GM18907 (cell line): ENCODE data around the gene SORD.
"Not testable (repeated sequence)": the region's sequence is repeated elsewhere in the genome, so short reads cannot be mapped to it uniquely, and the experiment has no call there.

Source experiments
- ATAC-seq: cut with Tn5 transposase; IDR thresholded peaks from one replicate; pipeline ENCODE4 v1.9.1; 2021; ENCODE audit warnings: mild to moderate bottlenecking, moderate library complexity; ENCODE audit not compliant: unreplicated experiment

The SORD gene

DNA sequence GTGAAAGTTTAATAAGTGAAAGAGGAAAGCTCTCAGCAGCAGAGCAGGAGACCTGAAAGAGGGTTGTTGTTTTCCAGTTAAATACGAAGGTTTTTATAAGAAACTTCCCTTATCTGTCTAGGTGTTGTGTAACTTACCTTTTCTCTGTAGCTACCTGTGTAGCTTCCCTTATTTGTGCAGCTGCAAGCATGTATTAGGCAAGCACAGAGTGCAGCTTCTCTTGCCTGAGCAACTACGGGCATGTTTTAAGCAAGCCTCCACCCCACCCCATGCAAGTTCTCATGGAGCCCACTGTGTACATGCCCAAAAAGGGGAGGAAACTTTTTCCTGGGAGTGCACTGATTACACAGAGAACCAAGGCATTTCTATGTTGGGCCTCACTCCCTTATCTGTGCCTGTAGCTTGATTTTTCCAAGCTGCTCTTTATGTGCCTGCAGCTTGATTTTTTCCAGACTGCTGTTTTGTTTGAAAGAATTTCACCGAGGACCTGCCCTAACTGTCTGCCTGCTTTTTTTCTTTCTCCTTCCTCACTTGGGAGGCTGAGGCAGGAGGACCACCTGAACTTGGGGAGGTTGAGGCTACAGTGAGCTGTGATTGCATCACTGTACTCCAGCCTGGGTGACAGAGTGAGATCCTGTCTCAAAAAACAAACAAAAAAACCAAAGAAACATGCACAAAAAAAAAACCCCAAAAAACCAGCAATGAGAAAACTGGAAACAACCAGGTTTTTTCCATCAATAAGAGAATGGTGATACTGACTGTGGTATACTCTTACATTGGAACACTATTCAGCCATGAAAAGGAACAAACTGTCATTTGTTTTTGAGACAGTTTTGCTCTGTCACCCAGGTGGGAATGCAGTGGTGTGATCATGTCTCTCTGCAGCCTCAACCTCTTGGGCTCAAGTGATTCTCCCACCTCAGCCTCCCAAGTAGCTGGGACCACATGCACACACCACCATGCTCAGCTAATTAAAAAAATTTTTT, 36.0 kb downstream of the SORD start:
- not testable (repeated sequence) for ATAC-seq

DNA sequence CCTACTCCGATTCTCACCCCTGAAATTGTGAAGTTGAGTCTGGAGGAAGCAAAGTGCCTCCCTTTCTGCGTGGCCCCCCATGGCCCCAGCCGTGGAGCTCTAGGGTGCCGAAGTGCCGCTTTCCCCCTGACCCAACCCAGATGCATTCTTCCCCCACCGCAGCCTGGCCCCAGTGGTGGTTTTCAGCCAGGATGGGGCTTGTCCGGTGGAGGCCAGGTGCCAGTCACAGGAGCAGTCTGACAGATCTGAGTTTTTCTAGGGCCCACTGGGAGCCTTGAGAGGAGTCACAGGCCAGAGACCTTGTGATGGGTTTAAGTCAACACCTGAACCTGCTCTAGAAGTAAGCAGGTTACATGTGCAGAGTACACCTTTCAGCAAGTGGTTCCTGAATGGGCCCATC, 39.3 kb downstream of the SORD start:
- not testable (repeated sequence) for ATAC-seq

DNA sequence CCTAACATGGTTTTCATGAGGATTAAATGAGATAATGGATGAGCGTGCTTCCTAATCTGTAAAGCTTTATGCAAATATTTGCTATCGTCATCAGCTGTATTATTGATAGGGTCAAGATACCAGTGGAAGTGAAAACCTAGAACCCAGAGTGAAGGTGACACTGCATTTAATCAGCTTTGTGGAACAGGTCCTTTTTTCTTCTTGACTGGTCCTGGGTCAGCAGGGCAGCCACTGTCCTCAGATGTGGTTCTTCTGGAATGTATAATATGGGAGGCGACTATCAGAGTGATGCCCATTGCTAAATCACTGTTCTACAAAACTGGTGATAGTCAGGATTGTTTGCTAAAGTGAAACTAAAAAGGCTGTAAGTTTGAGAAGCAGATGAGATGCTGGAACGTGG, 41.4 kb downstream of the SORD start:
- no peak for ATAC-seq

DNA sequence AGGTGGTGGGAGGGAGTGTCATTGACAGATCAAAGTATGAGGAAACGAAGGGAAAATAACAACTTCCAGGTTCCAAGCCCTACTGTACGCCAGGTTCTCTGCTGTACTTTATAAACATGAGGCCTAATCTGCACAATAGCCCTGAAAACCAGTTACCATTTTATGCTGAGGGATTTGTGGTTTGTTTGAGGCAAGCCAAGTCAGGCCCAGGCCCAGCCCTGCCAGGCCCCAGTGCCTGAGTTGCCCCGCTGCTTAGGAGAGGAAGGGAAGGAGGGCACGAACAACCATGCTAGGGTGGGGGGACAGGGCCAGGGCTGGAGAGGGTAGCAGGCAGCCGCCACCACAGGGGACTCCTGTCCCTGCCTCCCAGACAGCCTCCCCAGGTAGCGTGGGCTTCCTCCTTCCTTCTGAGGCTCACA, 47.0 kb downstream of the SORD start:
- not testable (repeated sequence) for ATAC-seq

DNA sequence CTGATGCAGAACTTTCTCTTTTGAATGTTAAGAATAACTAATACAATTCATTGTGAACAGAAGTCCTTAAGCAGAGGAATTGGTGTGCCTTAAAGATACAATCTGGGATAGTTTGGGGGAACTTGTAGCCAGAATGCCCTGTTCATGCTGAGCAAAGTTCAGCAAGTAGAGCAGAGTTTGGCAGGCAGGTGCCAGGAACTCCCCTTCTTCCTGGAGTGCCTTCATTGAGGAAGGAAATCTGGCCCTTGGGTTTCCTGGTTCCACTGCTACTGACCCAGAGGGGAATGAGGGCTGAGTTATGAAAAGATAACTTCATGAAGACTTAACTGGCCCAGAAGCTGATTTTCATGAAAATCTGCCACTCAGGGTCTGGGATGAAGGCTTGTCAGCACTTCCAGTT, 50.6 kb downstream of the SORD start:
- not testable (repeated sequence) for ATAC-seq

DNA sequence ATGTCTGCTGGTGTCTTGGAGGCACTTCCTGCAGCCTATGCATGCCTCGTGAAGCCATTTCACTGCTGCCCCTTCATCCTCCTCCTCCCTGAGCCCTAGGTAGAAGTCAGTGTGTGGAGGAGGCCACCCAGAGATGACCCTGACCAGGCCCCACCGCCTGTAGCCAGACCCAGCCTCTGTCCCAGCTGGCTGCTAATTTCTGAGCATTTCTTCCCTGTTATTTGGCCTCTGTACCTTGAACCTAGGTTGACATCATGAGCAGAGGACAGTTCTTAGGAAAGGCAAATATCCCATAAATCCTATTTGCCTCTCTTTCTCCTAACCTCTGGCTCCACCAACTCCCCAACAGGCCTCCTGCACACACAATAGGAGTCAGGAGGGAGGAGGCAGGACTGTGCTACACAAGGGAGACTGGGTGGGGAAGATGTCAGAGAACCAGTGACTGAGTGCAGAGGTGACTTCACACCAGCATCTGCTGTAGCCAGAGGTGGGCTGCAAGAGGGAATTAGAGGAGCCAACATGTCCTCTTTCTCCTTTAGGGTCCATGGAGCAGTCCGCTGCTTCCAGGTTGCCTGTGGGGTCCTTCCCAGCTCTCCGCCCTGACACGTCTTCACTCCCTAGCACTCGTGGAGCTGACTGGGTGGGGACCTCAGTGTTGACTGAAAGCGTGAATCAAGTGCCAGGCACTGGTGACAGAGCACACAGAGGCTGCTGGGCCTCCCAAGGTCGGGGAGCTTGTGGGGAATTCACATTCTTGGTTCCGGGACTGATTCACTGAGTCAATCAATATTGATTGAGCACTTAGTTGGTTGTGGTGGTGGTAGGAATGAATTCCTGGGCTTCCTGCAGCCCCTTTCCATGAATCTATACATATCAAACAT, 52.7 kb downstream of the SORD start:
- ATAC-seq: not testable (repeated sequence)

DNA sequence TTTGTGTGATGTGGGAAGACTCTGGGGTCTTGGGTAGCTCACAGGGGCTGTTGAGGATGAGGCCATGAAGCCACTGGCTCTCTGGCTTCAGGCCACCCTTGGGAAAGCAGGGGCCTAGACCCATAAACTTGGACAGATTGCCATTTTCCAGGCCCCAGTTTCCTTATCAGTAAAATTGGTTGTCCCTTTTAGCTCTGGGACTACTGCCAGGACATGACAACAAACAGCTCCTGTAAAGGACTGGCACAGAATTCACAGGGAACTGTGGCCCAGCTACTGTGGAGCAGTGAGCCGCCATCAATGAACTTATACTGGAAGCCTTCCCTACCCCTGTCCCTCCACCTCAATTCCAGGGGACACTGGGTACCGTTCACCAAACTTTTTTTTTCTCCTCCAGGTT, 54.4 kb downstream of the SORD start:
- not testable (repeated sequence) for ATAC-seq

DNA sequence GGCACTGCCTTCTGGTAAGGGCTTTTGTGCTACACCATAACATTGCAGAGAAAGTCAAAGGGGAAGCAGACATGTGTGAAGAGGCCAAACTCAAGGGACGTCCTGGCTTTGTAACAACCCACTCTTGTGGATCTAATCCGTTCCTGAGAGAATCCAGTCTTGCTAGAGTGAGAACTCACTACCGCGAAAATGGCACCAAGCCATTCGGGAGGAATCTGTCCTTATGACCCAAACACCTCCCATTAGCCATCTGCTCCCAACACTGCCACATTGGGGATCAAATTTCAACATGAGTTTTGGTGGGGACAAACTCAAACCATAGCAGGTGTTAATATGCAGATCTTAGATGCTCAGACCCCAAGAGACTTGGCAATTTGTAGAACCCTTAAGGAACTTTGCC, 56.2 kb downstream of the SORD start:
- not testable (repeated sequence) for ATAC-seq

DNA sequence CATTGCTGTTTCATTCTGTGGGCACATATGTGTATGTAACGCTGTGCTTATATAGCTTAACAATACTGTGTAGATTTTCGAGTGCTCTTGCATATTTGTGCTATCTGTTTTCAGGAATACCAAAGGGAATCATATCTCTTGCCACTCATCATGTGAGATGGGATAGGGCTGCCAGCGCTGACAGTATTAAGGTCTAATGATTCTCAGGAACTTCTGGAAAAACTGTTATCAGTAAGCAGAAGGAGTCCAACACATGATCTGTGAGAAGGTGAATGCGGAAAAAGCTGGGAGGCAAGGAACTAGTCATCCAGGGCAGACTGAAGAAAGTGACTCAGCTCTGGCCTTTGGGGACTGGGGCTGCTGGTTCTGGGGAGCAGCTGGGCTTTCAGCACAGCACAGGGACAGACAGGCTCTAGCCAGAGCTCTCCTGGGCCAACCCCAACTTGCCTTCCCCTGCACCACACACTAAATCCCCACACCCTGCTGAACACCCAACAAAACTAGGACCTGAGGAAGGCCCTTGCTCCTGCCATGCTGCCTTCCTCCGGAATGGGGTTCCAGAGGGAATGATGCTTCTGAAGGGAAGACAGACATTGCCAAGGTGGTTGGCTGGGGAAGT, 56.7 kb downstream of the SORD start:
- not testable (repeated sequence) for ATAC-seq

DNA sequence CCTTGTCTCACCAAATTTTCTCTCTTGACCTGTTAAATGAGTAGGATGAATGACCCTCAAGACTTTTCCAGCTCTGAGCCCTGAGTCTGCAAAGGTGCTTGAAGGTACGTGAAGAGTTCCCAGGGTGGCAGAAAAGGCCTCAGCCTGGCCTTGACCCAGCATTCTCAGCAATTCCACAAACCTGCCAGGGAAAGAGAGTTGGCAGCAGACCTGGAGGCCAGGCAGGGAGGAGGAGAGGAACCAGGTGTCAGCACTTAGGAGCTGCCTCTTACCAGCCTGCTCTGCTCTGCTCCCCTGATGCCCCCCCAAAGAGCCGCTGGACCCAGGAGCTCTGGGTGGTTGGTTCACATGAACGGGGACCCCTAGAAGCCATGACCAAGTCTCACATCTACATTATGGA, 57.6 kb downstream of the SORD start:
- not testable (repeated sequence) for ATAC-seq

DNA sequence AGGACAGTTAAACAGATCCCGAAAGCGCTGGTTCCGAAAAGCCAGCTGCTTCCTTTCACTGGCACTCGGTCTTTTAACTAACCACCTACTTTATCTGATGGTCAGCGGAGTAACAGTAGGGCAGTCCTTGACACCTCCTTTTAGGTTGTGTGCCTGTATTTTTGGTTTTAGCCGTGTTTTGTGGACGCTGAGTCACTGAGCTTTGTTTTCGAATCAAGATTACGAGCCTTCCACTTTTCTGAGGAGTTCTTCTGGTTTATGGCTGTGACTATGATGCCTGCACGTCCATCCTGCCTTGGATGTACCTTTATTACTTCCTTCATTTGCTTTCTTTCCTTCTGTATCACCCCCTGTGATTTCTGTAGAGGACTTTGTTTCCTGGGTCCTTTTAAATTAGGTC, 59.4 kb downstream of the SORD start:
- not testable (repeated sequence) for ATAC-seq

DNA sequence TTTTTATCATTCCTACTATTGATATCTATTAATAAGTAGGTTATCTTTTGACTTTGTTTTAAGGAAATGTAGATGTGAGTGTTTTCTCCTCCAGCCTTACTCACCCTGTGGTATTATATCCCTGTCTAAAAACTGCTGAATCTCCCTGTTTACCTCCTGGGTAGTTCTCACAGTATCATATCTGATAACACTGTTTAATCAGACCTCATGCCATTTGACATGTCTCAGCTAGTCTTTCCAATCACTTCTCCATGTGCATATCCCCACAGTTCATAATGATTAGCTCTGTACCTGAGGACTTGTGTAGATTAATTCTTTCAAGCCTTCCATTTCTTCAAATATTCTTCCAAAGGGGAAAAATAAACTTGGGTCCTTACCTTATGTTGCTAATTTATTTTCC, 60.2 kb downstream of the SORD start:
- ATAC-seq: no peak

DNA sequence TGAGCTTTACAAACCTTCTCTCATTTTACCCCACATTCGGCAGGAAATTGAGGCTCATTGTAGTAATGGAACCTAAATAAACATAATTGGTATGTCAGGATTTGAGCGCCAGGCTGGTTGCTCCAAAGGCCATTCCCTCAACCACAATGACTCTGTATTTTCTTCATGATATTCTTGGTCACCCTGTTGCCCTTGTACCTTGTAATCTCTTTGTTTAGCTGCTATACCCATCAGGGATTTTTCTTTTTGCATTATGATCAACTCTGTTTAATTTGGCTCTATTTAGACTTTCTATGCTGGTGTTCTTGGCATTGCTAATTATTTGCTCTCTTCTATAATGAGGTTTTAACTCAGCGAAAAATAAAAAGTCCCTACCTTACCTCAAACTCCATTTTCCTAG, 61.2 kb downstream of the SORD start:
- ATAC-seq: no peak

DNA sequence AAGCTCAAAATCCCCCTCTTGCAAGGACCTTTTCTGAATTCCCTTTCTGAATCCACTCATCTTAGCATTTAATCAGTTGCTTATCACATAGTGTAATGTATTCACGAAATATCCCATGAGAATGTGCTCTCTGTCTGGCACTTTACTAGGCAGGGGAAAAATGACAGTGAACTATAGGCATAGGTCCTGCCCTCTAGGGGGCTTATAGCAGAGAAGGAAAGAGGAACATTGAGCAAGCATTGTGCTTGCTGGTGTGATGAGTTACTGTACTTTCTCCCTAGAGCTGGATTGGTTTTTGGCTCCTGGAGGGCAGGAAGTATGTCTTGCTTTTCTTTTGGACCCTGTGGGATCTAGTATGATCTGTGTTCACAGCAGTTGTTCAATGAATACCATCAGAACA, 64.5 kb downstream of the SORD start:
- ATAC-seq: no peak

DNA sequence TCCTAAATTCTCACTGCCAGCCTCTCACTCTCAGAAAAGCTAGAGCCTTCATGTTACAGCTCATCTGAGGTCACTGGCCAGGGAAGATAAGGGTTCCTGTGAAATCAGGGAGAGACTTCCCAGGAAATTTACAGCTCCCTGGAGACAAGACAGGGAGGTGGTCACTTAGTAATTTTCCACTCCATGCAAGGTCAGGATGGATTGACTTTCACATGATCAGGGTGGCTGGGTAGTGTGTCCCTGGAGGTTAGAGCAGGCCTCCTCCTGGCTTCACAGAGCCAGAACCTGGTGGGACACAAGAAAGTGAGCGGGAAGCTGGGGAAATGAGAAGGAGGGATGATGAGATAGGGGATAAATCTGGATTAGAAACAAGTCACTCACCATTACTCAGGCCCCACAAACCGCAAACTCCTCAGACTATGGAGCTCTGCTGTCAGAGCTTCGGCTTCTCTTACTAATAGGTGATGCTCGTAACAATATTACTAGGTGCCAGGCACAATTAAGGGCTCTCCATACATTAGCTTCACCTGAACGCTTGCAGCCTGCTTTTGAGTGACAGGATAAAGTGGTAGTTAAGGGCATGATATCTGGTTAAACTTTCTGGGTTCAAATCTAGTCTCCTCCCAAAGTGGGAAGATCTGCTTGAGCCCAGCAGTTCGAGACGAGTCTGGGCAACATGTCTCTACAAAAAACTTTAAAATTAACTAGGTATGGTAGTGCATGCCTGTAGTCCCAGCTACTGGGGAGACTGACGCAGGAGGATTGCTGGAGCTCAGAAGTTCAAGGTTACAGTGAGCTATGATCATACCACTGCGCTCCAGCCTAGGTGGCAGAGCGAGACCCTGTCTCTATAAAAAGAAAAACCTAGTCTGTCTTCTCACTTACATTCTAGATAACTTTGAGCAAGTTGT, 66.1 kb downstream of the SORD start:
- ATAC-seq: no peak

DNA sequence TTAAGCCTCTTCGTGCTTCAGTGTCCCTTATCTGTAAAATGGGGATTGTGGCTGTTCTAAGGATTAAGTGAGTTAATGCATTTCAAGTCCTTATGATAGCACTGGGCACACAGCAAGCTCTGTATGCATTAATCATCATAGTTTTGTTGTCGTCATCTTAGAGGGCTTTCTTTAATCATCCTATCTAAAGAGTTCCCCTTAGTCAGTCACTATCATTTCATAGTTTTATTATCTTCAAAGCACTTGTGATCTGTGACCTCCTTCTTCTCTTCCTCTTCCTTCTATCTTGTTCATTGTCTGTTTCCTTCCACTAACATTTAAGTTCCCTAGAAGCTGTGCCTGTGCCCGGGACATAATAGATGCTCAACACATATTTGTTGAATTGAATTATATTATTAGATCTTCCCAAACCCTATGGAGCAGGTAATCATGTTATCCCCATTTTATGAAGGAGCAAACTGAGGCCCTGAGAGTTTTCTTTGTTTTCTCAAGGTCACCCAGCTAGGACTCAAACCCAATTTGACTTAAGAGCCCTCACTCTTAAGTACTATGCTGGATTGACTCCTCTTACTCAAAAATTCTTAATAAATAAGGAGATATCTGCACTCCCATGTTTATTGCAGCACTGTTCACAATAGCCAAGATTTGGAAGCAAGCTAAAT, 66.8 kb downstream of the SORD start:
- ATAC-seq: no peak

DNA sequence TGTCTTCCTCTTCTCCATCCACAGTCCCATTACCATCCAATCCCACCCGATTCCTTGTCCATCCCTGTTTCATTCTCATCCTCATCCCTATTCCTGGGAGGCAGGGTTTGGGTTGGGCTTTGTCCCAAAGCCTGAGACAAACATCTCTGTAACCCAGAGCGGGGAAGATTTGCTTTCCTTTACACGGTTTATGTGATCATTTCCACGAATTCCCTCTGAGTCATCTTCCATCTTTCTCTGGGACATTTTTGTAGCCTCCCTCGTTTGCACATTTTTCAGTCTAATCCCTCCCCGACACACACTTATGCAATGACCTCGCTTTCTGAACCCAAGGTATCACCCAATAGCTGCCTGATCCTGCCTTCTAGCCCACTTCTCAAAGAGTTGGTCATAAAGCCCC, 68.2 kb downstream of the SORD start:
- no peak for ATAC-seq

DNA sequence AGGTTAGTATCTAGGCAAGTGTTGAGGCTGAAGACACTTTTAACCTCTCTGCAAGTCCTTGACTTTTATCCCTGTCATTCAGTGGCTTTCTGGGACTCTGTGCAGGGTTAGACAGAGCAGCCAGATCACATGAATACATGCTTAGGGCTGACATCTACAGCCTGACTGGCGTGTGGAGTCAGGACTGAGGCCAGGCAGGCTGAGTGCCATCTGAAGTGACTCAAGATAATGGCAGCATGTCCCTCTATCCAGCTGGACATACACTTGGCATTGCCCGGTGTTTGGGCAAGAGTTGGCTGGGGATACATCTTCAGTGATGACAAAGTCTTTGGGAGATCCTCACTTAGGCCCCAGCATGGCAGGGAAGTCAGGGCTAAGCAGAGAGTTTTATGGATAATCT, 68.6 kb downstream of the SORD start:
- no peak for ATAC-seq

DNA sequence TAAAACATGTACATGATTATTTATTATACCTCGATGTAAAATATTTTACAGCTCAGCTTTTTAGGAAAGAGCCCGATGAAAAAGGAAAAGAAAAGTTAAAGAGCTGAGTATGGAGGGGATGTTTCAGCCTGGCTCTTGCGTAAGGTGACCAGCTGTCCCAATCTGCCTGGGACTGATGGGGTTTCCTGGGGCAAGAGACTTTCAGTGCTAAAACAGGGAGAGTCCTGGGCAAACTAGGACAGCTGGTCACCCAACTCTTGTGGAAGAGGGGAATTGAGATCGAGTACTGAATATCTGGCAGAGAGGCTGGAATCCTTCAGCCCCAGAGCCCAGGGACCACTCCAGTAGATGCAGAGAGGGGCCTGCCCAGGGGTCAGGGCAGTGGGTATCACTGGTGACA, 70.0 kb downstream of the SORD start:
- ATAC-seq: no peak
